GM12864 (cell line): ENCODE measurements around the gene CNNM3.

Experiments
- DNase-seq: peaks from one replicate; pipeline ENCODE4 v3.0.0-alpha.2; 2011; ENCODE audit warnings: low read depth
- H3K4me3 ChIP-seq: 2 replicates; pipeline ENCODE4 v1.5.1; 2011; ENCODE audit warnings: mild to moderate bottlenecking, low read depth, low read length, control low read depth
- TF ChIP-seq, protein P1 (sequence below): IDR thresholded peaks from 2 replicates; pipeline ENCODE4 v1.5.1; 2011; ENCODE audit warnings: low read depth, mild to moderate bottlenecking, moderate library complexity, low read length, control low read depth, inconsistent platforms; ENCODE audit errors: missing control alignments

The CNNM3 gene

DNA sequence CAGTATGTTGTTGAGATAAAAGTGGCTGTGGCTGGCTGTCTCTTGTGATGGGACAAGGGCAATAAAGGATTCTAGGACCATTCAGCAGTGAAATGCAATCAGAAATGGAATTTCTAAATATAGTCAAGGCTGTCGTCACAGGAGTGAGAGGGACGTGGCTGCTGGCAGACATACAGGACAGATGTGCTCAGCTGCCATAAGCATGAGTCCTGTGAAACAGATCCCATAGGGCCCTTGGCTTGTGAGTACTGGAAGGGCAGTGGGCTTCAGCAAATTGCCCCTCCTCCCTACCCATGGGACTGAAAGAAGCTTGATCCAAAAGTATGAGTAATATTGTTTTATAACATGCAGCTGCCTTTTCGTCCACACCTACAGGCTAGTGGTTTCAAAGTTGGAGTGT is 4.2 kb upstream of the CNNM3 start:
- no peak for DNase-seq
- TF ChIP-seq, protein P1, sequence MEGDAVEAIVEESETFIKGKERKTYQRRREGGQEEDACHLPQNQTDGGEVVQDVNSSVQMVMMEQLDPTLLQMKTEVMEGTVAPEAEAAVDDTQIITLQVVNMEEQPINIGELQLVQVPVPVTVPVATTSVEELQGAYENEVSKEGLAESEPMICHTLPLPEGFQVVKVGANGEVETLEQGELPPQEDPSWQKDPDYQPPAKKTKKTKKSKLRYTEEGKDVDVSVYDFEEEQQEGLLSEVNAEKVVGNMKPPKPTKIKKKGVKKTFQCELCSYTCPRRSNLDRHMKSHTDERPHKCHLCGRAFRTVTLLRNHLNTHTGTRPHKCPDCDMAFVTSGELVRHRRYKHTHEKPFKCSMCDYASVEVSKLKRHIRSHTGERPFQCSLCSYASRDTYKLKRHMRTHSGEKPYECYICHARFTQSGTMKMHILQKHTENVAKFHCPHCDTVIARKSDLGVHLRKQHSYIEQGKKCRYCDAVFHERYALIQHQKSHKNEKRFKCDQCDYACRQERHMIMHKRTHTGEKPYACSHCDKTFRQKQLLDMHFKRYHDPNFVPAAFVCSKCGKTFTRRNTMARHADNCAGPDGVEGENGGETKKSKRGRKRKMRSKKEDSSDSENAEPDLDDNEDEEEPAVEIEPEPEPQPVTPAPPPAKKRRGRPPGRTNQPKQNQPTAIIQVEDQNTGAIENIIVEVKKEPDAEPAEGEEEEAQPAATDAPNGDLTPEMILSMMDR: no peak
- H3K4me3 ChIP-seq: no peak overlapping the region

DNA sequence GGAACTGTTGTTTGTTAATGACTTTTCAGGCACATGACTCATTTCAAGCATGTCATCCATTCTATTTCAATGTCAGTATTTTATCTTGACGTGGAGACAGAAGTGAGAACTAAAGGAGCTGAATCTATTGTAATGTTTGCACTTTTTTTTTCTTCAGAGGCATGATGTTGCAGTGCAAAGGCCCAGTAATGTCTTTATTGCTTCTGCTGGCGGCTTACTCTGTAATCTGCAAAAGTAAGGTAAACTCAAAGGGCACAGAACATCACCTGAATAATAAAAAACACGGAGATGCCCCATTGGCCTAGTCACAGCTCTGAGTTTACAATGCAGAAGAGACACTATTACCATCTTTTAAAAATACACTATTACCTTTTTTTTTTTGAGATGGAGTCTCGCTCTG is 2.4 kb upstream of the CNNM3 start:
- H3K4me3 ChIP-seq: no peak overlapping the region
- TF ChIP-seq, protein P1: no peak
- no peak for DNase-seq

DNA sequence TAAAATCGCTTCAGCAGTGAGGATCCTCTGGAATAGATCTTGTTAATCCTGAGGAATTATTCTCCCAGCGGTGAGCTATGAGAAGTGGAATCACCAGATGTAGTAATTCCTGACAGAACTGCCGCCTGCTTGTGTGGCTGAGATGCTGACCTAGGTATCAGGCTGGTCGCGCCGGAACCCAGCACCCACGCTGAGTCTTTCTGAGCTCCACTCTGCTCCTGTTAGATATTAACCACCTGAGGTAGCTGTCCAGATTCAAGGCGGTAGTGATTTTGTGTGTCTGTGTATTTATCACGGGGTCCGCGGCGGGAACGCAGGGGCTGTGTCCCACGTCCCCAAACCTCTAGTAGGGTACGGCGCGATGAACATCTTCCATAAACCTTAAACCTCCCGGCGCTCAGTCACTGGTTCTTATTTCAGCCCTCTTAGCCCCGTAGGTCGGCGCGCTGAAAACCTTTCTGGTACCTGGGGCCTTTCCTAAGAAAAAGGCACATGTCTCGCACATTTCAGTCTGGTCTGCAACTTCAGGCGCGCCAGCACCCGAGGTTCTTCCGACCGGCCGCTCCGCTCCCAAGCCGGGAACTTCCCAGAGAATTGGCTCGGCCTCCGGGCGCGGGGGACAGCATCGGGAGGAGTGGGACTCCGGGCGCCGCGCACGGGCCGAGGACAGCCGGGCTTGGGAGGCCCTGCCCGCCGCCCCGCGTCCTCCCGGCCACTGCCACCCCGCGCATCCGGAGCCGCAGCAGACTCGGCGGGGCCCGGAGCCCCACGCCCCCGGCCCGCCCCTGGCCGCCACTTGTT is 542 bp upstream of the CNNM3 start:
- DNase-seq: no peak
- TF ChIP-seq, protein P1: no peak
- peak overlapping the region; percentile 74 for H3K4me3 ChIP-seq

DNA sequence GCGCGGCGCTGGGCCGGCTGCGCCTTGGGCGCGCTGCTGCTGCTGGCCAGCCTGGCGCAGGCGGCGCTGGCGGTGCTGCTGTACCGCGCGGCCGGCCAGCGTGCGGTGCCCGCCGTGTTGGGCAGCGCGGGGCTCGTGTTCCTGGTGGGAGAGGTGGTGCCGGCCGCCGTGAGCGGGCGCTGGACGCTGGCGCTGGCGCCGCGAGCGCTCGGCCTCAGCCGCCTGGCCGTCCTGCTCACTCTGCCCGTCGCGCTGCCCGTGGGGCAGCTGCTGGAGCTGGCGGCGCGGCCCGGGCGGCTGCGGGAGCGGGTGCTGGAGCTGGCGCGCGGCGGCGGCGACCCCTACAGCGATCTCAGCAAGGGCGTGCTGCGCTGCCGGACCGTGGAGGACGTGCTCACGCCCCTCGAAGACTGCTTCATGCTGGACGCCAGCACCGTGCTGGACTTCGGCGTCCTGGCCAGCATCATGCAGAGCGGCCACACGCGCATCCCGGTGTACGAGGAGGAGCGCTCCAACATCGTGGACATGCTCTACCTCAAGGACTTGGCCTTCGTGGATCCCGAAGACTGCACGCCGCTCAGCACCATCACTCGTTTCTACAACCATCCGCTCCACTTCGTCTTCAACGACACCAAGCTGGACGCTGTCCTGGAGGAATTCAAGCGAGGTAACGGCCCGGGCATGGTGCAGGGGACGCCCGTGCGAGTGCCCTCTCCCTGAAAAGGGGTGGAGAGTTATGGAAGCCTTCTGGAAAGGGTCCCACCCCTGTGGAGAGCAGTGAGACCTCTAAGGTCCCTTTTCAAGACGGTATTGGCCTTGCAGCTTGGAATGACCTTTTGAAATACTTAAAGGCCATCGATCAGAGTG is 1.0 kb downstream of the CNNM3 start:
- TF ChIP-seq, protein P1: no peak
- DNase-seq: no peak
- peak overlapping the region; percentile 74 for H3K4me3 ChIP-seq

DNA sequence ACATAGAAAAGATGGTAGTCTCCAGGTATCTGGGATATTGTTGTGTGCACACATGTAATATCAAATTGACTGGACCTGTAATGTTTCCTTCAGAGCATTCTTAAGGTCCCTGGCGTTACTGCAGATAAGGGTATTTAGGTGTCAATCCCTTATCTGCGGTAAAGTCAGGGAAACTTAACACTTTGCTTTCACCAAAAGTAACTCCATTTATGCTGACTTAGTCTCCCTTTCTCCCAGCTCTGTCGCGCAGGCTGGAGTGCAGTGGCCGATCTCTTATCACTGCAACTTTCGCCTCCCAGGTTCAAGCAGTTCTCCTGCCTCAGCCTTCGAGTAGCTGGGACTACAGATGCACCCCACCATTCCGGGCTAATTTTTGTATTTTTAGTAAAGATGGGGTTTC is 1.8 kb downstream of the CNNM3 start:
- TF ChIP-seq, protein P1: no peak
- no peak for DNase-seq
- no peak overlapping the region; the same call in 1 of the 2 replicates for H3K4me3 ChIP-seq

DNA sequence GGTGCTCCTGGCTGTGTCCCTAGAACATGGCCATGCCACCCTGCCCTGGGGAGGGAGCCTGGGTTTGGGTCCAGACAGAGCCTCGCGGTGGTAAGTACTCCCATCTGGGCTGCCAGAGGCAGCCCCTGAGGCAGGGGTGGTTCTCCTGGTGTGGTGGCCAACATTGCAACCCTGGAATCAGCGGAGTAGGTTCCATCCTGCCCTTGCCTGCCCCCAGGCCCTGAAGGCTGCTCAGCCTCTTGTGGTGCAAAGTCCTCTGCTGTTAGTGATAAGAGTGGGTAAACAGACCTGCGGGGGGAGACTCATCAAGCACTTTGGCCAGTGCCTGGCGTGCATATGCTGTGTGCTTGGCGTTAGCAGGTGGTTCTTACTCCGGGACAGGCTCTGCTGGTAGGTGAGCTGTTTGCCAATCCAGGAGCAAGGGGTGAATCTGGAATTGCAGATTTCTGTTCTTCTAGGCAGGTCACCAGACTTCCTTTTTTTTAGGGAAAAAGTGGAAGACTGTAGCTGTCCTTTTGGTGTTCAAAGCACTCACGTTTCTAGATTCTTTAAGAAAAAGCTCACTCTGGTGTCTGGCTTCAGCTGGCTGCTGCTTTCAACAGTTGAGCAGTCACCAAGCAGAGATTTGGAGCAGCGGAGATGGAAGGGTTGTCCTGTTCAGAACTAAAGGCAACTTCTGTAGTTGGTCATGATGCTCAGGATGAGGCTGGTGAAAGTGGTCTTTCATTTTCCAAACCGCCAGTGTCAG is 3.2 kb downstream of the CNNM3 start:
- TF ChIP-seq, protein P1: no peak
- no peak overlapping the region for H3K4me3 ChIP-seq
- no peak for DNase-seq
